GM12878 (cell line): Measurements from ENCODE around the gene TET3. TPM values are rescaled to one million over a fixed set of nuclear protein-coding genes. Genes with fewer than 3 reads are reported as not detected.
A peak's percentile ranks its signal among the peaks of the same experiment; 100 is the strongest.

ENCODE experiments used
- CBFB ChIP-seq: IDR thresholded peaks from 2 replicates; pipeline ENCODE4 v1.6.1; 2016; ENCODE audit warnings: antibody characterized with exemption, low read depth
- CREB1 ChIP-seq: IDR thresholded peaks from 2 replicates; pipeline ENCODE4 v1.6.1; 2012; ENCODE audit warnings: low read depth, mild to moderate bottlenecking, inconsistent platforms
- FOXM1 ChIP-seq: IDR thresholded peaks from 2 replicates; pipeline ENCODE4 v1.6.1; 2012; ENCODE audit warnings: low read depth, mild to moderate bottlenecking, inconsistent platforms, low read length, moderate library complexity
- IKZF2 ChIP-seq, 2 experiments: fragments of 450-650 bp; IDR thresholded peaks; 2 replicates each; pipeline ENCODE4 v1.6.1; 2017; ENCODE audit warnings: mild to moderate bottlenecking in 2 of 2, moderate library complexity in 2 of 2
- JUNB ChIP-seq: IDR thresholded peaks from 2 replicates; pipeline ENCODE4 v1.6.1; 2016; ENCODE audit warnings: antibody characterized with exemption, mild to moderate bottlenecking
- LARP7 ChIP-seq: fragments of 450-650 bp; IDR thresholded peaks from 2 replicates; pipeline ENCODE4 v1.6.1; 2017; ENCODE audit warnings: mild to moderate bottlenecking
- MEF2B ChIP-seq: fragments of 450-650 bp; IDR thresholded peaks from 2 replicates; pipeline ENCODE4 v1.6.1; 2018; ENCODE audit warnings: mild to moderate bottlenecking, moderate library complexity; ENCODE audit not compliant: partially characterized antibody, poor library complexity, severe bottlenecking
- MYC ChIP-seq: IDR thresholded peaks from 2 replicates; pipeline ENCODE4 v1.6.1; 2011; ENCODE audit warnings: mild to moderate bottlenecking, low read length, moderate library complexity, inconsistent platforms; ENCODE audit not compliant: insufficient read depth, insufficient replicate concordance, insufficient read length, severe bottlenecking
- NFXL1 ChIP-seq: fragments of 450-650 bp; IDR thresholded peaks from 2 replicates; pipeline ENCODE4 v1.6.1; 2017; ENCODE audit warnings: antibody characterized with exemption, mild to moderate bottlenecking, borderline replicate concordance
- PAX8 ChIP-seq: fragments of 450-650 bp; IDR thresholded peaks from 2 replicates; pipeline ENCODE4 v1.6.1; 2017; ENCODE audit warnings: mild to moderate bottlenecking, moderate library complexity
- POLR2AphosphoS2 ChIP-seq: IDR thresholded peaks from 2 replicates; pipeline ENCODE4 v1.6.1; 2011; ENCODE audit warnings: low read depth, mild to moderate bottlenecking, low read length, improper control_type of control experiment, moderate library complexity
- POU2F2 ChIP-seq: IDR thresholded peaks from 3 replicates; pipeline ENCODE4 v1.6.1; 2011; ENCODE audit warnings: low read depth, mild to moderate bottlenecking, low read length, borderline replicate concordance
- RUNX3 ChIP-seq: IDR thresholded peaks from 2 replicates; pipeline ENCODE4 v1.6.1; 2012; ENCODE audit warnings: low read length, inconsistent platforms
- ZNF384 ChIP-seq: IDR thresholded peaks from 2 replicates; pipeline ENCODE4 v1.6.1; 2012; ENCODE audit warnings: low read depth, mild to moderate bottlenecking, low read length, improper control_type of control experiment, borderline replicate concordance
- polyA plus RNA-seq, 11 experiments: library from polyadenylated mRNA; depleted of rRNA in 4 of 11; unstranded in 6 of 11; stranded (reverse) in 5 of 11; fragments of >200 nt; fragmentation: Nextera tagmentation in 4 of 11; fragmentation: Illumina TruSeq in 1 of 11; extraction: Ambion mirVana in 4 of 11; extraction: Trizol in 1 of 11; gene quantifications; 1 replicate in 1 of 11; 2 replicates in 10 of 11; pipeline versions ENCODE4 v1.2.1 to v1.2.3, GENCODE V29; 2011 to 2016; ENCODE audit warnings: inconsistent platforms in 2 of 11, missing spikeins in 2 of 11, low read depth in 1 of 11
- total RNA-seq, 4 experiments: library from RNA; depleted of rRNA in 3 of 4; stranded (reverse); fragments of >200 nt in 3 of 4; fragmentation: Illumina TruSeq in 1 of 4; extraction: Trizol in 1 of 4; gene quantifications; 2 replicates each; pipeline versions ENCODE4 v1.2.1 to v1.2.3, GENCODE V29; 2013 to 2021
- TF ChIP-seq, protein P1 (sequence below): fragments of 450-650 bp; IDR thresholded peaks from 2 replicates; pipeline ENCODE4 v1.6.1; 2014; ENCODE audit warnings: mild to moderate bottlenecking
- TF ChIP-seq, protein P2 (sequence below): fragments of 450-650 bp; formaldehyde crosslinking; IDR thresholded peaks from 2 replicates; pipeline ENCODE4 v1.5.0; 2022; ENCODE audit warnings: mild to moderate bottlenecking, missing genetic modification characterization
- TF ChIP-seq, protein P3 (sequence below): fragments of 450-650 bp; IDR thresholded peaks from 2 replicates; pipeline ENCODE4 v1.6.1; 2016; ENCODE audit warnings: mild to moderate bottlenecking
- TF ChIP-seq, protein P4 (sequence below): IDR thresholded peaks from 2 replicates; pipeline ENCODE4 v1.6.1; 2011; ENCODE audit warnings: mild to moderate bottlenecking, low read depth, low read length, moderate library complexity; ENCODE audit not compliant: insufficient replicate concordance
- TF ChIP-seq, protein P5 (sequence below): fragments of 150-350 bp; IDR thresholded peaks from 2 replicates; pipeline ENCODE4 v1.6.1; 2014; ENCODE audit warnings: mild to moderate bottlenecking, low read depth, low read length
- TF ChIP-seq, protein P6 (sequence below): IDR thresholded peaks from 2 replicates; pipeline ENCODE4 v1.6.1; 2011; ENCODE audit warnings: borderline replicate concordance, low read depth, mild to moderate bottlenecking, moderate library complexity, mixed read lengths, low read length; ENCODE audit not compliant: insufficient read depth; ENCODE audit errors: extremely low read length
- TF ChIP-seq, protein P7 (sequence below): IDR thresholded peaks from 2 replicates; pipeline ENCODE4 v1.6.1; 2012; ENCODE audit warnings: low read depth, low read length, improper control_type of control experiment

Gene TET3
- total and polyA plus RNA-seq, 10 of the 15 experiments (the other 5 are each of a cell fraction or from before 2014, with no cell fraction given), result 0.77 to 25.9 (median 8.5) TPM

DNA sequence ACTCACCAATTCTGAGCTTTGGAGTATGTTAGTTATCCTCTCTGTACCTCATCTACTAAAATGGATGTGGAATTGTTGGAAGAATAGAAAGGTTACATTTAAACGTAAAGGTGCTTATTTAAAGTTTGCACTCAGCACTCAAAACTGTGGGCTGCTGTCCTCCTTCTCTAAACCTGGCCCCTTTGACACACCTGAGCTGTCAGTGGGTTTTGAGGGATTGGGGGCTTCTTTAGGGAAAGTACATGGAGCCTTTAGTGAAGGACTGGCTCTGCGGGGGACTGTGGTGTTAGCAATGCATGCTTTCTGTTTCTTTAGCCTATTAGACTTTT lies 47.2 kb downstream of the TET3 start (continued):
- TF ChIP-seq, protein P1, sequence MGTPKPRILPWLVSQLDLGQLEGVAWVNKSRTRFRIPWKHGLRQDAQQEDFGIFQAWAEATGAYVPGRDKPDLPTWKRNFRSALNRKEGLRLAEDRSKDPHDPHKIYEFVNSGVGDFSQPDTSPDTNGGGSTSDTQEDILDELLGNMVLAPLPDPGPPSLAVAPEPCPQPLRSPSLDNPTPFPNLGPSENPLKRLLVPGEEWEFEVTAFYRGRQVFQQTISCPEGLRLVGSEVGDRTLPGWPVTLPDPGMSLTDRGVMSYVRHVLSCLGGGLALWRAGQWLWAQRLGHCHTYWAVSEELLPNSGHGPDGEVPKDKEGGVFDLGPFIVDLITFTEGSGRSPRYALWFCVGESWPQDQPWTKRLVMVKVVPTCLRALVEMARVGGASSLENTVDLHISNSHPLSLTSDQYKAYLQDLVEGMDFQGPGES, result no peak
- TF ChIP-seq JUNB (no peak), FOXM1 (no peak), ZNF384 (no peak), PAX8 (no peak), CREB1 (no peak), RUNX3 (no peak; the same call in 1 of the 2 replicates), POLR2AphosphoS2 (peak; percentile 70; the same call in 1 of the 2 replicates), CBFB (no peak), NFXL1 (no peak), LARP7 (no peak), IKZF2 (IDR thresholded peaks at IDR 0.05) (no peak), MYC (no peak), MEF2B (no peak), POU2F2 (no peak)
- TF ChIP-seq, protein P2, sequence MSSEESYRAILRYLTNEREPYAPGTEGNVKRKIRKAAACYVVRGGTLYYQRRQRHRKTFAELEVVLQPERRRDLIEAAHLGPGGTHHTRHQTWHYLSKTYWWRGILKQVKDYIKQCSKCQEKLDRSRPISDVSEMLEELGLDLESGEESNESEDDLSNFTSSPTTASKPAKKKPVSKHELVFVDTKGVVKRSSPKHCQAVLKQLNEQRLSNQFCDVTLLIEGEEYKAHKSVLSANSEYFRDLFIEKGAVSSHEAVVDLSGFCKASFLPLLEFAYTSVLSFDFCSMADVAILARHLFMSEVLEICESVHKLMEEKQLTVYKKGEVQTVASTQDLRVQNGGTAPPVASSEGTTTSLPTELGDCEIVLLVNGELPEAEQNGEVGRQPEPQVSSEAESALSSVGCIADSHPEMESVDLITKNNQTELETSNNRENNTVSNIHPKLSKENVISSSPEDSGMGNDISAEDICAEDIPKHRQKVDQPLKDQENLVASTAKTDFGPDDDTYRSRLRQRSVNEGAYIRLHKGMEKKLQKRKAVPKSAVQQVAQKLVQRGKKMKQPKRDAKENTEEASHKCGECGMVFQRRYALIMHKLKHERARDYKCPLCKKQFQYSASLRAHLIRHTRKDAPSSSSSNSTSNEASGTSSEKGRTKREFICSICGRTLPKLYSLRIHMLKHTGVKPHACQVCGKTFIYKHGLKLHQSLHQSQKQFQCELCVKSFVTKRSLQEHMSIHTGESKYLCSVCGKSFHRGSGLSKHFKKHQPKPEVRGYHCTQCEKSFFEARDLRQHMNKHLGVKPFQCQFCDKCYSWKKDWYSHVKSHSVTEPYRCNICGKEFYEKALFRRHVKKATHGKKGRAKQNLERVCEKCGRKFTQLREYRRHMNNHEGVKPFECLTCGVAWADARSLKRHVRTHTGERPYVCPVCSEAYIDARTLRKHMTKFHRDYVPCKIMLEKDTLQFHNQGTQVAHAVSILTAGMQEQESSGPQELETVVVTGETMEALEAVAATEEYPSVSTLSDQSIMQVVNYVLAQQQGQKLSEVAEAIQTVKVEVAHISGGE, result no peak
- TF ChIP-seq, protein P3, sequence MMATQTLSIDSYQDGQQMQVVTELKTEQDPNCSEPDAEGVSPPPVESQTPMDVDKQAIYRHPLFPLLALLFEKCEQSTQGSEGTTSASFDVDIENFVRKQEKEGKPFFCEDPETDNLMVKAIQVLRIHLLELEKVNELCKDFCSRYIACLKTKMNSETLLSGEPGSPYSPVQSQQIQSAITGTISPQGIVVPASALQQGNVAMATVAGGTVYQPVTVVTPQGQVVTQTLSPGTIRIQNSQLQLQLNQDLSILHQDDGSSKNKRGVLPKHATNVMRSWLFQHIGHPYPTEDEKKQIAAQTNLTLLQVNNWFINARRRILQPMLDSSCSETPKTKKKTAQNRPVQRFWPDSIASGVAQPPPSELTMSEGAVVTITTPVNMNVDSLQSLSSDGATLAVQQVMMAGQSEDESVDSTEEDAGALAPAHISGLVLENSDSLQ, result peak; percentile 84
- TF ChIP-seq, protein P4, sequence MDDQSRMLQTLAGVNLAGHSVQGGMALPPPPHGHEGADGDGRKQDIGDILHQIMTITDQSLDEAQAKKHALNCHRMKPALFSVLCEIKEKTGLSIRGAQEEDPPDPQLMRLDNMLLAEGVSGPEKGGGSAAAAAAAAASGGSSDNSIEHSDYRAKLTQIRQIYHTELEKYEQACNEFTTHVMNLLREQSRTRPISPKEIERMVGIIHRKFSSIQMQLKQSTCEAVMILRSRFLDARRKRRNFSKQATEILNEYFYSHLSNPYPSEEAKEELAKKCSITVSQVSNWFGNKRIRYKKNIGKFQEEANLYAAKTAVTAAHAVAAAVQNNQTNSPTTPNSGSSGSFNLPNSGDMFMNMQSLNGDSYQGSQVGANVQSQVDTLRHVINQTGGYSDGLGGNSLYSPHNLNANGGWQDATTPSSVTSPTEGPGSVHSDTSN, result peak; percentile 66
- TF ChIP-seq, protein P5, sequence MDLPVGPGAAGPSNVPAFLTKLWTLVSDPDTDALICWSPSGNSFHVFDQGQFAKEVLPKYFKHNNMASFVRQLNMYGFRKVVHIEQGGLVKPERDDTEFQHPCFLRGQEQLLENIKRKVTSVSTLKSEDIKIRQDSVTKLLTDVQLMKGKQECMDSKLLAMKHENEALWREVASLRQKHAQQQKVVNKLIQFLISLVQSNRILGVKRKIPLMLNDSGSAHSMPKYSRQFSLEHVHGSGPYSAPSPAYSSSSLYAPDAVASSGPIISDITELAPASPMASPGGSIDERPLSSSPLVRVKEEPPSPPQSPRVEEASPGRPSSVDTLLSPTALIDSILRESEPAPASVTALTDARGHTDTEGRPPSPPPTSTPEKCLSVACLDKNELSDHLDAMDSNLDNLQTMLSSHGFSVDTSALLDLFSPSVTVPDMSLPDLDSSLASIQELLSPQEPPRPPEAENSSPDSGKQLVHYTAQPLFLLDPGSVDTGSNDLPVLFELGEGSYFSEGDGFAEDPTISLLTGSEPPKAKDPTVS, result no peak
- TF ChIP-seq, protein P6, sequence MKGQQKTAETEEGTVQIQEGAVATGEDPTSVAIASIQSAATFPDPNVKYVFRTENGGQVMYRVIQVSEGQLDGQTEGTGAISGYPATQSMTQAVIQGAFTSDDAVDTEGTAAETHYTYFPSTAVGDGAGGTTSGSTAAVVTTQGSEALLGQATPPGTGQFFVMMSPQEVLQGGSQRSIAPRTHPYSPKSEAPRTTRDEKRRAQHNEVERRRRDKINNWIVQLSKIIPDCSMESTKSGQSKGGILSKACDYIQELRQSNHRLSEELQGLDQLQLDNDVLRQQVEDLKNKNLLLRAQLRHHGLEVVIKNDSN, result no peak
- TF ChIP-seq, protein P7, sequence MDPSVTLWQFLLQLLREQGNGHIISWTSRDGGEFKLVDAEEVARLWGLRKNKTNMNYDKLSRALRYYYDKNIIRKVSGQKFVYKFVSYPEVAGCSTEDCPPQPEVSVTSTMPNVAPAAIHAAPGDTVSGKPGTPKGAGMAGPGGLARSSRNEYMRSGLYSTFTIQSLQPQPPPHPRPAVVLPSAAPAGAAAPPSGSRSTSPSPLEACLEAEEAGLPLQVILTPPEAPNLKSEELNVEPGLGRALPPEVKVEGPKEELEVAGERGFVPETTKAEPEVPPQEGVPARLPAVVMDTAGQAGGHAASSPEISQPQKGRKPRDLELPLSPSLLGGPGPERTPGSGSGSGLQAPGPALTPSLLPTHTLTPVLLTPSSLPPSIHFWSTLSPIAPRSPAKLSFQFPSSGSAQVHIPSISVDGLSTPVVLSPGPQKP, result no peak
